SU-DHL-6 (cell line): Measurements from ENCODE around the gene RIBC2.
"Not testable (repeated sequence)": the region's sequence is repeated elsewhere in the genome, so short reads cannot be mapped to it uniquely, and the experiment has no call there.

Experiments
- H2AFZ ChIP-seq: fragments of 200-600 bp; sonication (generic); 2 replicates; pipeline ENCODE4 v1.6.1; 2014; ENCODE audit warnings: low read depth, mild to moderate bottlenecking, moderate library complexity, mixed read lengths, antibody characterized with exemption, low read length; ENCODE audit not compliant: severe bottlenecking
- H3F3A ChIP-seq: fragments of 200-600 bp; shearing (Covaris generic); 2 replicates; pipeline ENCODE4 v1.6.0; 2016; ENCODE audit warnings: antibody characterized with exemption, mild to moderate bottlenecking; ENCODE audit not compliant: insufficient read depth
- H3K27ac ChIP-seq: fragments of 200-600 bp; sonication (generic); 2 replicates; pipeline ENCODE4 v1.5.1; 2016; ENCODE audit warnings: low read depth, mild to moderate bottlenecking, low read length, moderate library complexity, mixed read lengths
- H3K27me3 ChIP-seq: fragments of 200-600 bp; sonication (generic), shearing (Covaris generic); 2 replicates; pipeline ENCODE4 v1.6.0; 2014; ENCODE audit warnings: mild to moderate bottlenecking, low read length
- H3K36me3 ChIP-seq: fragments of 200-600 bp; sonication (generic); 2 replicates; pipeline ENCODE4 v1.6.1; 2014; ENCODE audit warnings: mild to moderate bottlenecking, low read length, mixed read lengths
- H3K4me2 ChIP-seq: fragments of 300-600, 200-600 bp; shearing (Covaris generic), sonication (generic); 2 replicates; pipeline ENCODE4 v1.6.0; 2014; ENCODE audit warnings: low read length, low read depth, mild to moderate bottlenecking; ENCODE audit not compliant: poor library complexity, severe bottlenecking
- H3K4me3 ChIP-seq: fragments of 200-600 bp; sonication (generic); 2 replicates; pipeline ENCODE4 v1.5.1; 2014; ENCODE audit warnings: antibody characterized with exemption, low read length, mild to moderate bottlenecking, mixed read lengths; ENCODE audit not compliant: insufficient read depth, poor library complexity, severe bottlenecking
- H3K79me2 ChIP-seq: fragments of 200-600 bp; sonication (generic); 2 replicates; pipeline ENCODE4 v1.6.1; 2014; ENCODE audit warnings: mild to moderate bottlenecking, low read length, moderate library complexity; ENCODE audit not compliant: insufficient read depth
- H3K9ac ChIP-seq: fragments of 200-600 bp; sonication (generic); 2 replicates; pipeline ENCODE4 v1.7.0; 2014; ENCODE audit warnings: mild to moderate bottlenecking, low read length
- H3K9me2 ChIP-seq: fragments of 200-600 bp; sonication (generic); replicated peaks from 2 replicates; pipeline ENCODE4 v1.6.1; 2014; ENCODE audit warnings: low read length; ENCODE audit not compliant: insufficient read depth
- H3K9me3 ChIP-seq: fragments of 200-600 bp; sonication (generic); 2 replicates; pipeline ENCODE4 v1.6.1; 2014; ENCODE audit warnings: low read length, mixed read lengths; ENCODE audit not compliant: insufficient read depth
- H4K20me1 ChIP-seq: fragments of 200-600 bp; sonication (generic); 2 replicates; pipeline ENCODE4 v1.6.1; 2014; ENCODE audit warnings: low read depth, mild to moderate bottlenecking, antibody characterized with exemption, low read length, moderate library complexity, mixed read lengths
- CTCF ChIP-seq: fragments of 200-600 bp; sonication (generic); IDR thresholded peaks from one replicate; pipeline ENCODE4 v1.5.1; 2017; ENCODE audit warnings: antibody characterized with exemption, mild to moderate bottlenecking, low read length, moderate library complexity; ENCODE audit not compliant: insufficient read depth, poor library complexity, severe bottlenecking
- EZH2phosphoT487 ChIP-seq: fragments of 200-600 bp; sonication (generic), shearing (Covaris generic); conservative IDR thresholded peaks from 2 replicates; pipeline ENCODE4 v1.6.1; 2018; ENCODE audit warnings: mild to moderate bottlenecking, antibody characterized with exemption, low read length, moderate library complexity, mixed read lengths

RIBC2 gene

GRCh38 chr22:45459235-45459634 lies 45.7 kb downstream of the RIBC2 start:
- Histone ChIP-seq H2AFZ (no peak overlapping the region), H3K4me2 (no peak overlapping the region), H3K27me3 (no peaks in the 10 kb centered on the region), H3K36me3 (no peaks in the 10 kb centered on the region), H3K9ac (no peak overlapping the region), H4K20me1 (no peaks in the 10 kb centered on the region), H3K27ac (no peak overlapping the region), H3K9me2 (no peaks in the 10 kb centered on the region), H3F3A (no peaks in the 10 kb centered on the region), H3K4me3 (no peak overlapping the region), H3K9me3 (no peaks in the 10 kb centered on the region), H3K79me2 (no peaks in the 10 kb centered on the region)
- TF ChIP-seq EZH2phosphoT487 (no peak), CTCF (no peak)

GRCh38 chr22:45460288-45461109 lies 47.0 kb downstream of the RIBC2 start:
- Histone ChIP-seq H3F3A (no peaks in the 10 kb centered on the region), H3K79me2 (no peaks in the 10 kb centered on the region), H3K27ac (no peak overlapping the region), H3K9ac (no peak overlapping the region), H3K9me3 (no peaks in the 10 kb centered on the region), H3K36me3 (no peaks in the 10 kb centered on the region), H3K4me3 (no peak overlapping the region), H4K20me1 (no peaks in the 10 kb centered on the region), H3K9me2 (no peaks in the 10 kb centered on the region), H3K4me2 (no peak overlapping the region), H3K27me3 (no peaks in the 10 kb centered on the region), H2AFZ (no peak overlapping the region)
- TF ChIP-seq EZH2phosphoT487 (no peak), CTCF (no peak)

DNA sequence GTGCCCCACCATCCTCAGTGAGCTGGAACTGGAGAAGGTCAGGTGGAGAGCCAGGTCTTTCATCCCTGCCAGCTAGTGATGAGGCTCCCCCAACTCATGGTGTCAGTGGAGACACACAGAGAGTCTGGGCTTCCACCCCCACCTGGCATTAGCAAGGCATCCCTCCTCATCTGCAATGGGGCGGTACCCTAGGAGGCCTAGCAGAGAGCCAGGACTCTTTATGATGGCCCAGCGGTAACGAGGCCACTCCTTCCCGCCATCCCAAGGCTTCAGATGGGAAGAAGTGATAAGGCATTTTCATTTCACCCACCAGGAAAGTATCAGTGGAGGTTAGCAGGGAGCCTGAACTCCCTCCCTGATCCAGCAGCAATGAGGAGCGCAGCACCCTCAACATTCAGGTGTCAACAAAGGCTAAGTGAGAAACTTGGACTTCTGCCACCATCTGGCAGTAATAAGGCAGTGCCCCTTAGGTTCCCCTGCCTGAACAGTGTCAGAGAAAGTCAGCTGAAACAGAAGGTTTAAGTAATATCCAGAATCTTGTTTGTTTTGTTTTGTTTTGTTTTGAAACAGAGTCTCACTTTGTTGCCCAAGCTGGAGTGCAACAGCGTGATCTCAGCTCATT lies 48.7 kb downstream of the RIBC2 start:
- Histone ChIP-seq H3F3A (no peaks in the 10 kb centered on the region), H4K20me1 (no peaks in the 10 kb centered on the region), H3K4me3 (no peak overlapping the region), H3K9ac (no peak overlapping the region), H3K79me2 (no peaks in the 10 kb centered on the region), H3K4me2 (no peak overlapping the region), H3K9me2 (no peaks in the 10 kb centered on the region), H3K27ac (no peak overlapping the region), H2AFZ (no peak overlapping the region), H3K36me3 (no peaks in the 10 kb centered on the region), H3K27me3 (no peaks in the 10 kb centered on the region), H3K9me3 (no peaks in the 10 kb centered on the region)
- TF ChIP-seq EZH2phosphoT487, result no peak
- peak; percentile 23 for TF ChIP-seq CTCF

DNA sequence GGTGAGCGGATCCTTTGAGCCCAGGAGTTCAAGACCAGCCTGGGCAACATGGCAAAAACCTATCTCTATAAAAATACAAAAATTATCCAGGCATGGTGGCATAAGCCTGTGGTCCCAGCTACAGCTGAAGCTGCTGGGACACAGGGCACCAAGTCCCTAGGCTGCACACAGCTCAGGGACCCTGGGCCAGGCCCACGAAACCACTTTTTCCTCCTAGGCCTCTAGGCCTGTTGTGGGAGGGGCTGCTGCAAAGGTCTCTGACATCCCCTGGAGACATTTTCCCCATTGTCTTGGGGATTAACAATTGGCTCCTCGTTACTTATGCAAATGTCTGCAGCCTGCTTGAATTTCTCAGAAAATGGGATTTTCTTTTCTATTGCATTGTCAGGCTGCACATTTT lies 50.2 kb downstream of the RIBC2 start:
- H3K4me2 ChIP-seq, H3K36me3 ChIP-seq, H3K4me3 ChIP-seq, H3K9me2 ChIP-seq, H3F3A ChIP-seq, H3K27me3 ChIP-seq, H3K9me3 ChIP-seq, H2AFZ ChIP-seq, H3K79me2 ChIP-seq, H3K27ac ChIP-seq, H3K9ac ChIP-seq, H4K20me1 ChIP-seq: not testable (repeated sequence)
